Mucosa of descending colon (tissue), 3 donors: ENCODE measurements around the gene GREB1. TPM values are rescaled to one million over a fixed set of nuclear protein-coding genes. Genes with fewer than 3 reads are reported as not detected.

Source experiments
- ATAC-seq: fragments of 200-7000 bp; cut with Tn5 transposase; one replicate; pipeline ENCODE4 v1.9.1; 2020; ENCODE audit warnings: mild to moderate bottlenecking, moderate library complexity
- DNase-seq, 3 donors: peaks; one replicate each; pipeline ENCODE4 v3.0.0-alpha.2; 2020
- H3K36me3 ChIP-seq: fragments of 200-600 bp; one replicate; pipeline ENCODE4 v1.8.0; 2021; ENCODE audit warnings: low read depth, mild to moderate bottlenecking
- H3K4me1 ChIP-seq: fragments of 200-600 bp; one replicate; pipeline ENCODE4 v1.8.0; 2021; ENCODE audit warnings: low read depth, mild to moderate bottlenecking
- H3K4me3 ChIP-seq: fragments of 200-600 bp; one replicate; pipeline ENCODE4 v1.8.0; 2021; ENCODE audit warnings: mild to moderate bottlenecking
- H3K9me3 ChIP-seq: fragments of 200-600 bp; one replicate; pipeline ENCODE4 v1.8.0; 2021; ENCODE audit warnings: mild to moderate bottlenecking
- CTCF ChIP-seq: fragments of 200-600 bp; IDR thresholded peaks from one replicate; pipeline ENCODE4 v1.8.0; 2022; ENCODE audit warnings: antibody characterized with exemption, mild to moderate bottlenecking
- intact Hi-C, 2 donors: fragments of 100-400 bp; cut with DNase I in 1 of 2; cut with micrococcal nuclease in 1 of 2; formaldehyde crosslinking; loops; one replicate each; pipeline versions ENCODE4 v1.11.0 to v1.11.1; 2022; cut with DNase I, micrococcal nuclease
- total RNA-seq, 3 donors: library from RNA; stranded (reverse); fragmentation: NEBNext Ultra II Directional in 2 of 3; extraction: Animal tissue kit (Norgen Biotek cat#: 25700) in 2 of 3; gene quantifications; one replicate each; pipeline versions ENCODE4 v1.2.1 to v1.2.4, GENCODE V29; 2021 to 2023
- donor health status: DM: no; HTN: no; CAD: no; lungs with moderate emphysema.
- donor health status: DM: no; HTN: no; CAD: no.
- donor health status: DM: no; HTN: yes; CAD: no.

GREB1 gene
- total RNA-seq, 3 donors from 2014 or later, result 1.4 to 2.5 (median 1.6) TPM

GRCh38 chr2:11680901-11681721 lies 147.3 kb downstream of the GREB1 start:
- no peaks in the 10 kb centered on the region for H3K9me3 ChIP-seq
- H3K36me3 ChIP-seq, result no peaks in the 10 kb centered on the region
- no peaks in the 10 kb centered on the region for H3K4me1 ChIP-seq
- H3K4me3 ChIP-seq, result no peak overlapping the region
- ATAC-seq (no peak), DNase-seq (no peak)
- TF ChIP-seq CTCF, result no peak
- intact Hi-C loops, result no loop called here

DNA sequence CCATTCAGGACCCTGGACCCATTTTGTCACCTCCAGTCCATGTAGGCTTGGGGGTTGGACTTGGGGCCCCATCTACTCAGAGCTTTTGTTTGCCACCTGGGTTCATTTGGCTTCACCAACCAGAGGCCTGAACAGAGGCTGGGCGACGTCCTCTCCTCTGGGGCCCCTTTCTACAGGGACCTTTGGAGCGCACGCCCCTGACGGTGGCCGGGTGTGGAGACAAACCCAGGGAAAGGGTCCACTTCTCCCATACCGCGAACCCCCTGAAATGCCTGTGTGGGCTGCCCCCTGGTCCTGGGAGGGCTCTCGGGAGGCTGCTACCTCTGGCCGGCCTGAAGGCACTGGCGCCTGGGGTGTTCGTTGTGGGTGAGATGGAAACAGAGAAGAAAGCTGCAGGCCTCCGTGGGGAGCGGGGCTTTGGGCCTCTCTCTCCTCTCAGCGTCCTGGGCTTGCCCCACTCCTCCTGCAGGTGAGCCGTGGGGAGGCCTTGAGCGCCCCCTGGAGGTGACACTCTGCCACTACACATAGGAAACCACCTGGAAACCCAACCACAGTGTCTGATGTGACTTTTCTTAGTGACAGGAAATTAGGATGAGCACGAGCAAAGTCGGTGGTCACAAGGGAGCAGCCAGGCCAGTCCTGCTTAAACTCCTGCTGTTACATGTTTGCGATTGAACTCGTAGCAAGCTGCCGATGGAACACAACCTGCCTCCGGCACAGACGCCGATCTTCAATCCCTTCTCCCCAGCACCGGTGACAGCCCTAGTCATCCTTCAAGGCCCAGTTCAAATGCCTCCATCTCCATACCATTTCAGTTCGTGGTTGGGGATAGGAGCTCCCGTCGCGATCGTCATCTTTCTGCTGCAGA lies 148.1 kb downstream of the GREB1 start:
- no peaks in the 10 kb centered on the region for H3K9me3 ChIP-seq
- no peaks in the 10 kb centered on the region for H3K4me1 ChIP-seq
- no peak overlapping the region for H3K4me3 ChIP-seq
- DNase-seq (peak in 2 of 3 donors; percentile 49 to 59), ATAC-seq (peak; percentile 79)
- H3K36me3 ChIP-seq, result no peaks in the 10 kb centered on the region
- intact Hi-C loops, result no loop called here
- peak; percentile 49 for TF ChIP-seq CTCF

GRCh38 chr2:11682590-11682915 lies 148.7 kb downstream of the GREB1 start:
- Histone ChIP-seq H3K4me3 (no peak overlapping the region), H3K36me3 (no peaks in the 10 kb centered on the region), H3K9me3 (no peaks in the 10 kb centered on the region), H3K4me1 (no peaks in the 10 kb centered on the region)
- DNase-seq, result no peak
- intact Hi-C loops, result no loop called here
- no peak for TF ChIP-seq CTCF
- ATAC-seq, result no peak

- no peak overlapping the region for H3K4me3 ChIP-seq
- H3K9me3 ChIP-seq, result no peaks in the 10 kb centered on the region
- no peaks in the 10 kb centered on the region for H3K36me3 ChIP-seq
- intact Hi-C loops, result no loop called here
- TF ChIP-seq CTCF, result no peak
- ATAC-seq (no peak), DNase-seq (no peak)
- peaks cover 6% of the 10 kb centered on the region for H3K4me1 ChIP-seq
Observed at GRCh38 chr2:11683476-11683875, 149.6 kb downstream of the GREB1 start.

GRCh38 chr2:11683966-11684365 lies 150.1 kb downstream of the GREB1 start:
- Histone ChIP-seq H3K36me3 (no peaks in the 10 kb centered on the region), H3K4me3 (no peak overlapping the region), H3K4me1 (peaks cover 9% of the 10 kb centered on the region), H3K9me3 (no peaks in the 10 kb centered on the region)
- TF ChIP-seq CTCF, result no peak
- intact Hi-C loops, result no loop called here
- no peak for ATAC-seq
- DNase-seq, result no peak
